H1 (cell line): ENCODE results near the gene METTL21C. TPM values are rescaled to one million over a fixed set of nuclear protein-coding genes. Genes with fewer than 3 reads are reported as not detected.

Source experiments
- CTCF ChIA-PET: fragments of 300-600 bp; sonication (Branson Sonifier 250); formaldehyde crosslinking; loops from one replicate; lab custom pipeline; 2021; ENCODE audit not compliant: partially characterized antibody; lab: Charles Lee
- POLR2A ChIA-PET: fragments of 300-600 bp; sonication (Branson Sonifier 250); formaldehyde crosslinking; loops from one replicate; lab custom pipeline; 2021; ENCODE audit warnings: inconsistent platforms; ENCODE audit not compliant: partially characterized antibody; lab: Charles Lee
- DNase-seq, 2 experiments: peaks; one replicate each; pipeline versions ENCODE4 v3.0.0 to v3.0.0-alpha.2; 2010 to 2022; ENCODE audit warnings: low spot score in 2 of 2, low read depth in 1 of 2, mixed read lengths in 1 of 2
- FAIRE-seq: peaks from 2 replicates; lab custom pipeline; 2011; peaks lifted over from hg19 to GRCh38; lab: Jason Lieb, UNC
- H2AFZ ChIP-seq: 2 replicates; pipeline ENCODE4 v1.8.1; 2012; ENCODE audit warnings: low read length, inconsistent platforms
- H2AK5ac ChIP-seq: 2 replicates; pipeline ENCODE4 v1.6.1; 2013; ENCODE audit warnings: low read depth, low read length
- H2BK120ac ChIP-seq: replicated peaks from 2 replicates; pipeline ENCODE3; 2013; ENCODE audit warnings: low read depth, low read length, inconsistent platforms
- H2BK12ac ChIP-seq: 2 replicates; pipeline ENCODE4 v1.6.1; 2013; ENCODE audit warnings: low read depth, low read length
- H2BK15ac ChIP-seq: 2 replicates; pipeline ENCODE4 v1.6.1; 2013; ENCODE audit warnings: low read length
- H2BK20ac ChIP-seq: 2 replicates; pipeline ENCODE4 v1.6.1; 2013; ENCODE audit warnings: low read length
- H2BK5ac ChIP-seq: 2 replicates; pipeline ENCODE4 v1.6.1; 2013; ENCODE audit warnings: low read depth, low read length
- H3K14ac ChIP-seq: 2 replicates; pipeline ENCODE4 v1.6.1; 2013; ENCODE audit warnings: inconsistent platforms; ENCODE audit not compliant: insufficient read length
- H3K18ac ChIP-seq: 2 replicates; pipeline ENCODE4 v1.6.1; 2013; ENCODE audit warnings: low read length; ENCODE audit errors: extremely low read depth
- H3K23ac ChIP-seq: 2 replicates; pipeline ENCODE4 v1.6.1; 2013; ENCODE audit warnings: inconsistent platforms; ENCODE audit not compliant: insufficient read length
- H3K23me2 ChIP-seq: 2 replicates; pipeline ENCODE4 v1.6.1; 2013; ENCODE audit warnings: low read depth, low read length
- H3K27ac ChIP-seq: 2 replicates; pipeline ENCODE4 v1.6.1; 2011; ENCODE audit warnings: low read depth, low read length, inconsistent platforms
- H3K27me3 ChIP-seq, 4 experiments: replicated peaks in 1 of 4; 1 replicate in 1 of 4; 2 replicates in 3 of 4; pipeline versions ENCODE4 v1.6.1 to v1.8.1; 2011 to 2013; ENCODE audit warnings: low read length in 3 of 4, mild to moderate bottlenecking in 3 of 4, inconsistent platforms in 2 of 4, mixed read lengths in 2 of 4, moderate library complexity in 1 of 4; ENCODE audit not compliant: control insufficient read depth in 3 of 4, insufficient read depth in 3 of 4; ENCODE audit errors: extremely low read depth in 1 of 4
- H3K36me3 ChIP-seq, 4 experiments: 2 replicates each; pipeline versions ENCODE4 v1.6.1 to v1.8.1; 2011 to 2013; ENCODE audit warnings: mild to moderate bottlenecking in 4 of 4, low read length in 3 of 4, moderate library complexity in 2 of 4, control low read depth in 1 of 4, inconsistent platforms in 1 of 4; ENCODE audit not compliant: insufficient read depth in 4 of 4, control insufficient read depth in 2 of 4
- H3K4ac ChIP-seq: replicated peaks from 2 replicates; pipeline ENCODE3; 2013; ENCODE audit warnings: low read length, low read depth, mixed read lengths, inconsistent platforms; ENCODE audit not compliant: insufficient read length
- H3K4me1 ChIP-seq, 4 experiments: replicated peaks in 1 of 4; 1 replicate in 1 of 4; 2 replicates in 3 of 4; pipeline versions ENCODE4 v1.6.1 to v1.8.1; 2011 to 2013; ENCODE audit warnings: low read length in 3 of 4, inconsistent platforms in 2 of 4, mixed read lengths in 1 of 4; ENCODE audit not compliant: insufficient read depth in 4 of 4, control insufficient read depth in 3 of 4
- H3K4me2 ChIP-seq, 2 experiments: 2 replicates each; pipeline versions ENCODE4 v1.6.1 to v1.8.1; 2011 to 2013; ENCODE audit warnings: low read depth in 2 of 2, low read length in 2 of 2, control low read depth in 1 of 2, inconsistent platforms in 1 of 2, mild to moderate bottlenecking in 1 of 2; ENCODE audit not compliant: insufficient read depth in 1 of 2
- H3K4me3 ChIP-seq, 4 experiments: fragments of 200-600, 300-600 bp in 1 of 4; sonication (generic), shearing (Covaris generic), sonication (Bioruptor Twin) in 1 of 4; 2 replicates each; pipeline versions ENCODE4 v1.5.1 to v1.8.1; 2011 to 2016; ENCODE audit warnings: low read length in 4 of 4, low read depth in 3 of 4, control low read depth in 2 of 4, inconsistent platforms in 2 of 4, mild to moderate bottlenecking in 2 of 4, mixed read lengths in 1 of 4, moderate library complexity in 1 of 4; ENCODE audit not compliant: insufficient read depth in 2 of 4; ENCODE audit errors: extremely low read depth in 1 of 4
- H3K56ac ChIP-seq: replicated peaks from 2 replicates; pipeline ENCODE3; 2013; ENCODE audit warnings: low read depth, mild to moderate bottlenecking, mixed read lengths, low read length, inconsistent platforms; ENCODE audit not compliant: insufficient read length
- H3K79me1 ChIP-seq: 2 replicates; pipeline ENCODE4 v1.6.1; 2013; ENCODE audit warnings: low read depth, low read length, control low read depth
- H3K79me2 ChIP-seq, 2 experiments: 2 replicates each; pipeline versions ENCODE4 v1.6.1 to v1.8.1; 2012 to 2013; ENCODE audit warnings: low read length in 2 of 2, mild to moderate bottlenecking in 2 of 2, inconsistent platforms in 1 of 2; ENCODE audit not compliant: insufficient read depth in 2 of 2, control insufficient read depth in 1 of 2
- H3K9ac ChIP-seq, 4 experiments: replicated peaks in 1 of 4; 1 replicate in 1 of 4; 2 replicates in 3 of 4; pipeline versions ENCODE4 v1.6.1 to v1.8.1; 2011 to 2013; ENCODE audit warnings: low read depth in 3 of 4, low read length in 3 of 4, control low read depth in 2 of 4, mild to moderate bottlenecking in 2 of 4, moderate library complexity in 2 of 4, inconsistent platforms in 1 of 4; ENCODE audit errors: extremely low read depth in 1 of 4
- H3K9me3 ChIP-seq, 2 experiments: 2 replicates each; pipeline versions ENCODE4 v1.6.1 to v1.8.1; 2012 to 2013; ENCODE audit warnings: mild to moderate bottlenecking in 2 of 2, moderate library complexity in 2 of 2, control low read depth in 1 of 2, inconsistent platforms in 1 of 2, low read depth in 1 of 2, low read length in 1 of 2, mixed read lengths in 1 of 2; ENCODE audit not compliant: insufficient read depth in 2 of 2
- H4K20me1 ChIP-seq, 2 experiments: replicated peaks in 1 of 2; 2 replicates each; pipeline versions ENCODE3 to v1.8.1; 2011 to 2013; ENCODE audit warnings: inconsistent platforms in 2 of 2, low read length in 2 of 2, mild to moderate bottlenecking in 1 of 2; ENCODE audit not compliant: insufficient read depth in 2 of 2, control insufficient read depth in 1 of 2
- H4K5ac ChIP-seq: 2 replicates; pipeline ENCODE4 v1.6.1; 2013; ENCODE audit warnings: low read length, low read depth, mixed read lengths, inconsistent platforms; ENCODE audit not compliant: insufficient read length
- H4K8ac ChIP-seq: 2 replicates; pipeline ENCODE4 v1.8.0; 2013; ENCODE audit warnings: mild to moderate bottlenecking, moderate library complexity, low read length, inconsistent platforms; ENCODE audit not compliant: insufficient read depth; ENCODE audit errors: extremely low read depth
- H4K91ac ChIP-seq: replicated peaks from 2 replicates; pipeline ENCODE3; 2013; ENCODE audit warnings: low read length, mixed read lengths, inconsistent platforms; ENCODE audit not compliant: insufficient read length
- BCL11A ChIP-seq, 2 experiments: IDR thresholded peaks; one replicate each; pipeline ENCODE4 v1.6.1; 2011; ENCODE audit warnings: low read depth in 2 of 2, low read length in 2 of 2, mild to moderate bottlenecking in 2 of 2
- JUN ChIP-seq: IDR thresholded peaks from 2 replicates; pipeline ENCODE4 v1.6.1; 2011; ENCODE audit warnings: low read depth, mild to moderate bottlenecking, improper control_type of control experiment, low read length
- NANOG ChIP-seq: IDR thresholded peaks from 2 replicates; pipeline ENCODE4 v1.6.1; 2011; ENCODE audit warnings: low read length, low read depth, mild to moderate bottlenecking, inconsistent platforms; ENCODE audit not compliant: insufficient read depth, poor library complexity, severe bottlenecking
- WGBS, 2 experiments: shearing (Covaris generic) in 1 of 2; methylation state at CpG; one replicate each; pipeline versions ENCODE4 v1.1.6 to v1.1.7; 2013 to 2015; ENCODE audit warnings: low lambda C conversion rate in 2 of 2, mixed read lengths in 2 of 2, inconsistent platforms in 1 of 2, low coverage in 1 of 2, missing lambda C conversion rate in 1 of 2; ENCODE audit not compliant: insufficient replicate concordance in 2 of 2, insufficient coverage in 1 of 2, insufficient read length in 1 of 2; ENCODE audit errors: extremely low coverage in 1 of 2, missing lambda C conversion rate in 1 of 2; 5-methylcytosine and 5-hydroxymethylcytosine counted together
- polyA plus RNA-seq, 7 experiments: library from polyadenylated mRNA; depleted of rRNA in 3 of 7; stranded (reverse) in 5 of 7; unstranded in 2 of 7; fragments of >200 nt in 5 of 7; fragments of 200-250 nt in 2 of 7; gene quantifications; 1 replicate in 5 of 7; 2 replicates in 1 of 7; 4 replicates in 1 of 7; pipeline versions ENCODE4 v1.2.1 to v1.2.3, GENCODE V29; 2011 to 2013; ENCODE audit warnings: missing spikeins in 2 of 7, mixed read lengths in 2 of 7
- total RNA-seq: library from RNA; stranded (reverse); fragmentation: NEBNext Ultra II Directional; extraction: Animal tissue kit (Norgen Biotek cat#: 25700); gene quantifications from 2 replicates; pipeline ENCODE4 v1.2.1, GENCODE V29; 2021

Gene METTL21C
- total and polyA plus RNA-seq, 2 of the 8 experiments (the other 6 are each of a cell fraction or from before 2014, with no cell fraction given) = not detected

GRCh38 chr13:102680133-102680717 is 14.6 kb downstream of the METTL21C start:
- no peaks in the 10 kb centered on the region; the same call in 1 of the 2 replicates for H3K23me2 ChIP-seq
- no peak overlapping the region for H2BK12ac ChIP-seq
- peaks cover 0 to 41% (median 24%) of the 10 kb centered on the region in 4 experiments; a peak in 6 of 8 replicates for H3K36me3 ChIP-seq
- H2BK20ac ChIP-seq = no peak overlapping the region
- H3K4me2 ChIP-seq = no peak overlapping the region
- no peak overlapping the region for H2BK5ac ChIP-seq
- 82% methylated on average over 4 of the region's 4 CpGs; no CpG with 5 or more reads in 1 of the 2 experiments for WGBS, 2 experiments
- H3K9ac ChIP-seq = no peak overlapping the region
- FAIRE-seq = no peak
- H2BK120ac ChIP-seq = no peak overlapping the region
- H3K4ac ChIP-seq = no peak overlapping the region
- H3K18ac ChIP-seq = no peak overlapping the region
- no peak overlapping the region for H4K5ac ChIP-seq
- no peak overlapping the region for H2AK5ac ChIP-seq
- no peak for DNase-seq
- no peak overlapping the region for H2AFZ ChIP-seq
- no peak overlapping the region for H4K91ac ChIP-seq
- no peak overlapping the region for H3K27ac ChIP-seq
- ChIA-PET CTCF (interaction anchor here (0.8 to 1.5 kb wide), 4 partner anchors 9 to 119 kb away, joined by 3 to 6 read pairs (median 4); no protein-coding TSS in a partner anchor), POLR2A (interaction anchor here (1.2 kb wide), 1 partner anchor 18 kb away, joined by 3 read pairs; no protein-coding TSS in a partner anchor)
- H3K56ac ChIP-seq = no peak overlapping the region
- H2BK15ac ChIP-seq = no peak overlapping the region
- H3K27me3 ChIP-seq = no peaks in the 10 kb centered on the region
- no peaks in the 10 kb centered on the region for H3K79me1 ChIP-seq
- no peak overlapping the region for H3K14ac ChIP-seq
- TF ChIP-seq JUN (no peak), BCL11A (IDR thresholded peaks at IDR 0.05; ENCODE audit: low read depth in 2 of 2, low read length in 2 of 2) (no peak), NANOG (no peak)
- H4K20me1 ChIP-seq = no peaks in the 10 kb centered on the region
- no peaks in the 10 kb centered on the region for H3K79me2 ChIP-seq
- no peak overlapping the region for H3K4me3 ChIP-seq
- H4K8ac ChIP-seq = no peak overlapping the region
- H3K23ac ChIP-seq = no peak overlapping the region
- H3K4me1 ChIP-seq = no peaks in the 10 kb centered on the region
- H3K9me3 ChIP-seq = no peaks in the 10 kb centered on the region
